SK-N-SH (cell line): ENCODE measurements around the gene TBL1XR1. TPM values are rescaled to one million over a fixed set of nuclear protein-coding genes. Genes with fewer than 3 reads are reported as not detected.

ENCODE experiments used
- CTCF ChIA-PET: fragments of 300-600, 350-600 bp; formaldehyde crosslinking; extraction: SDS; loops from one replicate; lab custom pipeline; 2021; lab: Yijun Ruan, JAX
- POLR2A ChIA-PET: fragments of 350-600 bp; sonication (Branson Sonifier 250); formaldehyde crosslinking; extraction: SDS; loops from one replicate; lab custom pipeline; 2020; ENCODE audit warnings: antibody characterized with exemption, inconsistent platforms; lab: Yijun Ruan, JAX
- DNase-seq: peaks from one replicate; pipeline ENCODE4 v3.0.0; 2012
- H2AFZ ChIP-seq: fragments of 200-600 bp; sonication (generic); 2 replicates; pipeline ENCODE4 v1.8.1; 2016; ENCODE audit warnings: antibody characterized with exemption, mild to moderate bottlenecking, low read depth
- H3F3A ChIP-seq: fragments of 200-600 bp; sonication (generic); replicated peaks from 2 replicates; pipeline ENCODE3; 2016; ENCODE audit warnings: antibody characterized with exemption, mild to moderate bottlenecking; ENCODE audit not compliant: insufficient read depth
- H3K27ac ChIP-seq, 2 experiments: fragments of 200-500 bp in 1 of 2; fragments of 200-600 bp in 1 of 2; sonication (Bioruptor generic) in 1 of 2; sonication (generic), shearing (Covaris generic) in 1 of 2; 2 replicates each; pipeline versions ENCODE4 v1.5.1 to v1.6.1; 2014 to 2016; ENCODE audit warnings: low read depth in 2 of 2, inconsistent platforms in 1 of 2, low read length in 1 of 2, mild to moderate bottlenecking in 1 of 2, mixed read lengths in 1 of 2
- H3K27me3 ChIP-seq: fragments of 200-600 bp; sonication (generic), shearing (Covaris generic); 2 replicates; pipeline ENCODE4 v1.6.1; 2016; ENCODE audit warnings: mixed run types; ENCODE audit not compliant: insufficient read depth
- H3K36me3 ChIP-seq, 2 experiments: fragments of 200-500 bp in 1 of 2; fragments of 200-600 bp in 1 of 2; sonication (Bioruptor generic) in 1 of 2; sonication (generic) in 1 of 2; replicated peaks in 1 of 2; 2 replicates each; pipeline versions ENCODE3 to v1.5.1; 2014 to 2016; ENCODE audit warnings: low read length in 1 of 2, mild to moderate bottlenecking in 1 of 2; ENCODE audit not compliant: insufficient read depth in 2 of 2, control insufficient read depth in 1 of 2
- H3K4me1 ChIP-seq, 2 experiments: fragments of 200-500 bp in 1 of 2; fragments of 200-600 bp in 1 of 2; sonication (Bioruptor generic) in 1 of 2; sonication (generic), shearing (Covaris generic) in 1 of 2; 2 replicates each; pipeline versions ENCODE4 v1.5.1 to v1.6.1; 2014 to 2016; ENCODE audit warnings: low read depth in 1 of 2, low read length in 1 of 2, mixed run types in 1 of 2; ENCODE audit not compliant: insufficient read depth in 2 of 2, control insufficient read depth in 1 of 2
- H3K4me2 ChIP-seq: fragments of 200-600 bp; sonication (generic), shearing (Covaris generic); 2 replicates; pipeline ENCODE4 v1.6.1; 2017; ENCODE audit warnings: mixed run types
- H3K4me3 ChIP-seq, 2 experiments: fragments of 200-500 bp in 1 of 2; fragments of 200-600 bp in 1 of 2; sonication (Bioruptor generic) in 1 of 2; sonication (generic), shearing (Covaris generic) in 1 of 2; 2 replicates each; pipeline versions ENCODE4 v1.5.1 to v1.8.1; 2014 to 2016; ENCODE audit warnings: low read depth in 2 of 2, inconsistent platforms in 1 of 2, low read length in 1 of 2, mild to moderate bottlenecking in 1 of 2, mixed read lengths in 1 of 2, moderate library complexity in 1 of 2
- H3K79me2 ChIP-seq: fragments of 200-600 bp; sonication (generic); 2 replicates; pipeline ENCODE4 v1.8.1; 2017; ENCODE audit warnings: mild to moderate bottlenecking; ENCODE audit not compliant: insufficient read depth
- H3K9ac ChIP-seq: fragments of 200-600 bp; sonication (generic); 2 replicates; pipeline ENCODE4 v1.6.1; 2017; ENCODE audit warnings: mixed run types
- H3K9me2 ChIP-seq: fragments of 200-600 bp; sonication (generic); 2 replicates; pipeline ENCODE4 v1.6.1; 2017; ENCODE audit warnings: mixed run types
- H3K9me3 ChIP-seq: fragments of 200-600 bp; sonication (generic); 2 replicates; pipeline ENCODE4 v1.6.1; 2017; ENCODE audit warnings: mixed run types, mild to moderate bottlenecking, moderate library complexity
- H4K20me1 ChIP-seq: fragments of 200-600 bp; sonication (generic); 2 replicates; pipeline ENCODE4 v1.6.1; 2017; ENCODE audit warnings: mild to moderate bottlenecking, mixed run types; ENCODE audit not compliant: insufficient read depth
- CHD2 ChIP-seq: fragments of 150-350 bp; IDR thresholded peaks from 2 replicates; pipeline ENCODE4 v1.6.1; 2018; ENCODE audit warnings: low read length; ENCODE audit not compliant: partially characterized antibody
- ELF1 ChIP-seq: IDR thresholded peaks from 2 replicates; pipeline ENCODE4 v1.4.0; 2012
- EP300 ChIP-seq, 2 experiments: IDR thresholded peaks; 2 replicates each; pipeline versions ENCODE4 v1.4.0 to v1.6.1; 2012; ENCODE audit warnings: borderline replicate concordance in 1 of 2, low read depth in 1 of 2, low read length in 1 of 2
- EZH2phosphoT487 ChIP-seq: fragments of 200-600 bp; sonication (generic); IDR thresholded peaks from 2 replicates; pipeline ENCODE4 v1.6.1; 2017; ENCODE audit warnings: low read depth, mixed run types, mild to moderate bottlenecking, antibody characterized with exemption, moderate library complexity, borderline replicate concordance
- FOXJ3 ChIP-seq: sonication (generic); formaldehyde crosslinking; IDR thresholded peaks from 2 replicates; pipeline ENCODE4 v1.5.1; 2020; ENCODE audit warnings: mild to moderate bottlenecking, missing genetic modification reagents
- GATA2 ChIP-seq: sonication (generic); formaldehyde crosslinking; IDR thresholded peaks from 2 replicates; pipeline ENCODE4 v1.5.0; 2020; ENCODE audit warnings: mild to moderate bottlenecking, missing genetic modification reagents
- IRF3 ChIP-seq: fragments of 150-350 bp; IDR thresholded peaks from 2 replicates; pipeline ENCODE4 v1.6.1; 2016; ENCODE audit warnings: mild to moderate bottlenecking, low read depth, low read length
- MAX ChIP-seq: IDR thresholded peaks from 2 replicates; pipeline ENCODE4 v1.4.0; 2012; ENCODE audit warnings: low read depth
- MXI1 ChIP-seq: IDR thresholded peaks from 2 replicates; pipeline ENCODE4 v1.6.1; 2012; ENCODE audit warnings: mild to moderate bottlenecking, low read depth, low read length, improper control_type of control experiment
- NFIC ChIP-seq: IDR thresholded peaks from 2 replicates; pipeline ENCODE4 v1.4.0; 2012; ENCODE audit warnings: borderline replicate concordance
- POLR2AphosphoS5 ChIP-seq: IDR thresholded peaks from 2 replicates; pipeline ENCODE4 v1.6.1; 2012; ENCODE audit warnings: low read depth, low read length
- RAD21 ChIP-seq: IDR thresholded peaks from 2 replicates; pipeline ENCODE4 v1.6.1; 2012; ENCODE audit warnings: mild to moderate bottlenecking, low read length
- RCOR1 ChIP-seq: fragments of 150-350 bp; IDR thresholded peaks from 2 replicates; pipeline ENCODE4 v1.6.1; 2017; ENCODE audit warnings: antibody characterized with exemption, low read length
- RFX5 ChIP-seq: IDR thresholded peaks from 2 replicates; pipeline ENCODE4 v1.6.1; 2012; ENCODE audit warnings: mild to moderate bottlenecking, improper control_type of control experiment, low read length
- SIN3A ChIP-seq: IDR thresholded peaks from 2 replicates; pipeline ENCODE4 v1.6.1; 2012; ENCODE audit warnings: low read depth, mild to moderate bottlenecking, low read length, moderate library complexity, borderline replicate concordance
- TAF1 ChIP-seq: IDR thresholded peaks from 2 replicates; pipeline ENCODE4 v1.6.1; 2012; ENCODE audit warnings: low read depth, mild to moderate bottlenecking, low read length, moderate library complexity, borderline replicate concordance
- TEAD4 ChIP-seq: IDR thresholded peaks from 2 replicates; pipeline ENCODE4 v1.4.0; 2012; ENCODE audit warnings: mild to moderate bottlenecking, borderline replicate concordance; ENCODE audit not compliant: insufficient read depth
- YY1 ChIP-seq: IDR thresholded peaks from 2 replicates; pipeline ENCODE4 v1.4.0; 2012; ENCODE audit warnings: low read depth, mild to moderate bottlenecking
- WGBS: methylation state at CpG from one replicate; pipeline ENCODE4 v1.1.6; 2017; ENCODE audit warnings: low lambda C conversion rate; 5-methylcytosine and 5-hydroxymethylcytosine counted together
- polyA plus RNA-seq, 3 experiments: library from polyadenylated mRNA; depleted of rRNA; stranded (reverse); fragments of >200 nt; gene quantifications; 2 replicates each; pipeline ENCODE4 v1.2.3, GENCODE V29; 2012
- TF ChIP-seq, protein P1 (sequence below): fragments of 150-350 bp; IDR thresholded peaks from 2 replicates; pipeline ENCODE4 v1.6.1; 2017; ENCODE audit warnings: antibody characterized with exemption, low read length, low read depth, borderline replicate concordance
- TF ChIP-seq, protein P2 (sequence below): fragments of 200-600 bp; sonication (generic); IDR thresholded peaks from 2 replicates; pipeline ENCODE4 v1.6.1; 2017; ENCODE audit warnings: antibody characterized with exemption, mild to moderate bottlenecking, moderate library complexity
- TF ChIP-seq, protein P3 (sequence below): IDR thresholded peaks from 2 replicates; pipeline ENCODE4 v1.4.0; 2012; ENCODE audit warnings: low read depth, borderline replicate concordance
- TF ChIP-seq, protein P4 (sequence below): IDR thresholded peaks from 2 replicates; pipeline ENCODE4 v1.4.0; 2012; ENCODE audit warnings: low read depth, borderline replicate concordance

TBL1XR1 gene
- polyA plus RNA-seq, 1 of the 3 experiments (the other 2 are of a cell fraction): 20.9 TPM

DNA sequence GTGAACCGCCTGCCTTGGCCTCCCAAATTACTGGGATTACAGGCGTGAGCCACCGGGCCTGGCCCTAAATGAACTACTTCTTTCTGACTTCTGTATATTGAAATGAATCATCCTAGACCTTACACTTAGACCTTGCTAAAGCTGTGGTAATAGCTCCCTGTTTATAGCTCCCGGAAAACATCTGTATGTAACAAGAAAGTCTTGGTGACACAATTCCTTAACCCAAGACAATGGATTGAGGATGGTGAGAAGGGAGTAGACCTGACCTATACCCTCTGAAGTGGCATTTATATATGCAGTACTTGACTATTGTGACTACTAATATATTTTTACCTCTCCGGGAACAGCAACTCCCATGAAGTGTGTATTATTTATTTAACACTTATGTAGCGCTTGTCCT lies 48.0 kb upstream of the TBL1XR1 start:
- Histone ChIP-seq H3K27me3 (no peaks in the 10 kb centered on the region), H3F3A (no peaks in the 10 kb centered on the region), H4K20me1 (no peaks in the 10 kb centered on the region), H2AFZ (no peak overlapping the region), H3K79me2 (no peaks in the 10 kb centered on the region), H3K4me2 (no peak overlapping the region), H3K9ac (no peak overlapping the region), H3K27ac (no peak overlapping the region), H3K9me2 (no peaks in the 10 kb centered on the region), H3K36me3 (no peaks in the 10 kb centered on the region), H3K4me1 (no peaks in the 10 kb centered on the region; a peak in 1 of 4 replicates), H3K9me3 (no peaks in the 10 kb centered on the region), H3K4me3 (no peak overlapping the region)
- TF ChIP-seq RFX5 (no peak), SIN3A (no peak), ELF1 (no peak), YY1 (no peak), TAF1 (no peak), TEAD4 (no peak), EP300 (IDR thresholded peaks at IDR 0.05; ENCODE audit: borderline replicate concordance in 1 of 2, low read depth in 1 of 2, low read length in 1 of 2) (no peak), CHD2 (no peak), FOXJ3 (CRISPR knock-in tag) (no peak), NFIC (no peak), MXI1 (no peak), GATA2 (CRISPR knock-in tag) (no peak), IRF3 (no peak), RAD21 (no peak)
- TF ChIP-seq, protein P1, sequence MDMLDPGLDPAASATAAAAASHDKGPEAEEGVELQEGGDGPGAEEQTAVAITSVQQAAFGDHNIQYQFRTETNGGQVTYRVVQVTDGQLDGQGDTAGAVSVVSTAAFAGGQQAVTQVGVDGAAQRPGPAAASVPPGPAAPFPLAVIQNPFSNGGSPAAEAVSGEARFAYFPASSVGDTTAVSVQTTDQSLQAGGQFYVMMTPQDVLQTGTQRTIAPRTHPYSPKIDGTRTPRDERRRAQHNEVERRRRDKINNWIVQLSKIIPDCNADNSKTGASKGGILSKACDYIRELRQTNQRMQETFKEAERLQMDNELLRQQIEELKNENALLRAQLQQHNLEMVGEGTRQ: no peak
- no peak for DNase-seq
- 91% methylated on average over 6 of the region's 6 CpGs for WGBS
- CTCF ChIA-PET: no interaction called here
- POLR2A ChIA-PET: no interaction called here

GRCh38 chr3:177244606-177245005 lies 47.3 kb upstream of the TBL1XR1 start:
- H3K36me3 ChIP-seq: no peaks in the 10 kb centered on the region
- no peak overlapping the region for H3K9ac ChIP-seq
- no peaks in the 10 kb centered on the region for H3K9me3 ChIP-seq
- H3K27me3 ChIP-seq: no peaks in the 10 kb centered on the region
- H3K4me2 ChIP-seq: no peak overlapping the region
- no peak for DNase-seq
- H4K20me1 ChIP-seq: no peaks in the 10 kb centered on the region
- no peaks in the 10 kb centered on the region for H3K79me2 ChIP-seq
- POLR2A ChIA-PET: no interaction called here
- CTCF ChIA-PET: no interaction called here
- WGBS: 100% methylated on average over 3 of the region's 3 CpGs
- no peak overlapping the region for H3K27ac ChIP-seq
- H3K4me1 ChIP-seq: no peaks in the 10 kb centered on the region; a peak in 1 of 4 replicates
- no peaks in the 10 kb centered on the region for H3K9me2 ChIP-seq
- H2AFZ ChIP-seq: no peak overlapping the region
- no peaks in the 10 kb centered on the region for H3F3A ChIP-seq
- H3K4me3 ChIP-seq: no peak overlapping the region
- no peak for TF ChIP-seq RFX5
- TF ChIP-seq, protein P2, sequence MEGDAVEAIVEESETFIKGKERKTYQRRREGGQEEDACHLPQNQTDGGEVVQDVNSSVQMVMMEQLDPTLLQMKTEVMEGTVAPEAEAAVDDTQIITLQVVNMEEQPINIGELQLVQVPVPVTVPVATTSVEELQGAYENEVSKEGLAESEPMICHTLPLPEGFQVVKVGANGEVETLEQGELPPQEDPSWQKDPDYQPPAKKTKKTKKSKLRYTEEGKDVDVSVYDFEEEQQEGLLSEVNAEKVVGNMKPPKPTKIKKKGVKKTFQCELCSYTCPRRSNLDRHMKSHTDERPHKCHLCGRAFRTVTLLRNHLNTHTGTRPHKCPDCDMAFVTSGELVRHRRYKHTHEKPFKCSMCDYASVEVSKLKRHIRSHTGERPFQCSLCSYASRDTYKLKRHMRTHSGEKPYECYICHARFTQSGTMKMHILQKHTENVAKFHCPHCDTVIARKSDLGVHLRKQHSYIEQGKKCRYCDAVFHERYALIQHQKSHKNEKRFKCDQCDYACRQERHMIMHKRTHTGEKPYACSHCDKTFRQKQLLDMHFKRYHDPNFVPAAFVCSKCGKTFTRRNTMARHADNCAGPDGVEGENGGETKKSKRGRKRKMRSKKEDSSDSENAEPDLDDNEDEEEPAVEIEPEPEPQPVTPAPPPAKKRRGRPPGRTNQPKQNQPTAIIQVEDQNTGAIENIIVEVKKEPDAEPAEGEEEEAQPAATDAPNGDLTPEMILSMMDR: no peak
- TF ChIP-seq, protein P3, sequence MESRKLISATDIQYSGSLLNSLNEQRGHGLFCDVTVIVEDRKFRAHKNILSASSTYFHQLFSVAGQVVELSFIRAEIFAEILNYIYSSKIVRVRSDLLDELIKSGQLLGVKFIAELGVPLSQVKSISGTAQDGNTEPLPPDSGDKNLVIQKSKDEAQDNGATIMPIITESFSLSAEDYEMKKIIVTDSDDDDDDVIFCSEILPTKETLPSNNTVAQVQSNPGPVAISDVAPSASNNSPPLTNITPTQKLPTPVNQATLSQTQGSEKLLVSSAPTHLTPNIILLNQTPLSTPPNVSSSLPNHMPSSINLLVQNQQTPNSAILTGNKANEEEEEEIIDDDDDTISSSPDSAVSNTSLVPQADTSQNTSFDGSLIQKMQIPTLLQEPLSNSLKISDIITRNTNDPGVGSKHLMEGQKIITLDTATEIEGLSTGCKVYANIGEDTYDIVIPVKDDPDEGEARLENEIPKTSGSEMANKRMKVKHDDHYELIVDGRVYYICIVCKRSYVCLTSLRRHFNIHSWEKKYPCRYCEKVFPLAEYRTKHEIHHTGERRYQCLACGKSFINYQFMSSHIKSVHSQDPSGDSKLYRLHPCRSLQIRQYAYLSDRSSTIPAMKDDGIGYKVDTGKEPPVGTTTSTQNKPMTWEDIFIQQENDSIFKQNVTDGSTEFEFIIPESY: no peak
- TF ChIP-seq RCOR1: no peak
- TF ChIP-seq SIN3A: no peak
- no peak for TF ChIP-seq MAX
- no peak for TF ChIP-seq NFIC
- TF ChIP-seq EZH2phosphoT487: no peak
- TF ChIP-seq, protein P4, sequence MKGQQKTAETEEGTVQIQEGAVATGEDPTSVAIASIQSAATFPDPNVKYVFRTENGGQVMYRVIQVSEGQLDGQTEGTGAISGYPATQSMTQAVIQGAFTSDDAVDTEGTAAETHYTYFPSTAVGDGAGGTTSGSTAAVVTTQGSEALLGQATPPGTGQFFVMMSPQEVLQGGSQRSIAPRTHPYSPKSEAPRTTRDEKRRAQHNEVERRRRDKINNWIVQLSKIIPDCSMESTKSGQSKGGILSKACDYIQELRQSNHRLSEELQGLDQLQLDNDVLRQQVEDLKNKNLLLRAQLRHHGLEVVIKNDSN: no peak
- no peak for TF ChIP-seq POLR2AphosphoS5
- TF ChIP-seq MXI1: no peak
